Activated CD8-positive, alpha-beta memory T cell treated with anti-CD3 and anti-CD28 coated beads for 24 hours (primary cell): Measurements from ENCODE around the gene MBD6.
"Not testable (repeated sequence)": the region's sequence is repeated elsewhere in the genome, so short reads cannot be mapped to it uniquely, and the experiment has no call there.

ENCODE experiments used
- DNase-seq: peaks from one replicate; pipeline ENCODE4 v3.0.0-alpha.2; 2020

Gene MBD6

GRCh38 chr12:57516617-57517153 is 5.9 kb upstream of the MBD6 start:
- no peak for DNase-seq

GRCh38 chr12:57517187-57517586 is 5.4 kb upstream of the MBD6 start:
- DNase-seq, result no peak

DNA sequence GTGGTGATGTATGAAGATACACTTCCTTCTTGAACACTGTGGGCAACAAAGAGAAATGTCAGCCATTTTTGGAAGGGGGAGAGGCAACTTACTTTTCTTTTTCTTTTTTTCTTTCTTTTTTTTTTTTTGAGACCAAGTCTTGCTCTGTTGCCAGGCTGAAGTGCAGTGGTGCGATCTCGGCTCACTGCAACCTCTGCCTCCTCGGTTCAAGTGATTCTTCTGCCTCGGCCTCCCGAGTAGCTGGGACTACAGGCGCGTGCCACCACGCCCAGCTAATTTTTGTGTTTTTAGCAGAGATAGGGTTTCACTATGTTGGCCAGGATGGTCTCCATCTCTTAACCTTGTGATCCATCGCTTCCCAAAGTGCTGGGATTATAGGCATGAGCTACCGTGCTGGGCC is 4.9 kb upstream of the MBD6 start:
- not testable (repeated sequence) for DNase-seq

DNA sequence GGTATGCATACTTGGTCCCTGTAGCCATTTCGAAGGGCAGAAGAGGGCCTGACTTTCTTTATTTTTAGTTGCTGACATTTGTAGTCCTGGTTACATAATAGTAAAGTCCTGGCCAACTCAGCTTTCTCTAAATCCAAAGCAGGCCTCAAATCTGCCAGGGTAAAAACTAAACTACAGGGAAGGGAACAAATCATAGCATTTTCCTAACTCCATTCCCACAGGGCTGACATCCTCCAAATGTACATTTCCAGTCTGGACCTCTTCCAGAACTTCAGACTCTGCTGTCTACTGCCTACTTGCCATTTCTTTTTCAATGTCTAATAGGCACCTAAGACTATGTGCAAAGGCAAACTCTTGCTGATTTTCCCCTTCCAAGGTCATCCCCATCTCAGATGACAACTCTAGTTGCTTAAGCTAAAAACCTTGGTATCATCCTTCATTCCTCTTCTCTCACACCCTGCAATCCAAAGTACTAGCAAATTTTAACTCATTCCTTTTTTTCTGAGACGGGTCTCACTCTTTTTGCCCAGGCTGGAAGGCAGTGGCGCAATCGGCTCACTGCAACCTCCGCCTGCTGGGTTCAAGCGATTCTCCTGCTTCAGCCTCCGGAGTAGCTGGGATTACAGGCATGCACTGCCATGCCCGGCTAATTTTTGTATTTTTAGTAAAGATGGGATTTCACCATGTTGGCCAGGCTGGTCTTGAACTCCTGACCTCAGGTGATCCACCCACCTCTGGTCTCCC is 4.3 kb upstream of the MBD6 start:
- no peak for DNase-seq

- DNase-seq, result peak; percentile 73
Observed at GRCh38 chr12:57518920-57519795, 3.5 kb upstream of the MBD6 start.

DNA sequence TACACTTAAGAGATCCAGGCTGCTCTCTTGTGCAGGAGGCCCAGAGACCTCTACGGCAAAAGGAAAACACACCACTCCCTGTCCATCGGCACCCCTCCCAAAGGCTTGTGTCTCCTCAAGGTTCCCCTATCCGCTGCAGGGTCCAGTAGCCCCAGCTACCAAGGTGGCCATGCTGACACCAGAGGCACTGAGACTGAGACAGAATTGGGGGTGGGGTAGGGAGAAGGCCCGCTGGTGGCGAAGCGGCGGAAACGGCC is 2.9 kb upstream of the MBD6 start:
- DNase-seq, result no peak

DNA sequence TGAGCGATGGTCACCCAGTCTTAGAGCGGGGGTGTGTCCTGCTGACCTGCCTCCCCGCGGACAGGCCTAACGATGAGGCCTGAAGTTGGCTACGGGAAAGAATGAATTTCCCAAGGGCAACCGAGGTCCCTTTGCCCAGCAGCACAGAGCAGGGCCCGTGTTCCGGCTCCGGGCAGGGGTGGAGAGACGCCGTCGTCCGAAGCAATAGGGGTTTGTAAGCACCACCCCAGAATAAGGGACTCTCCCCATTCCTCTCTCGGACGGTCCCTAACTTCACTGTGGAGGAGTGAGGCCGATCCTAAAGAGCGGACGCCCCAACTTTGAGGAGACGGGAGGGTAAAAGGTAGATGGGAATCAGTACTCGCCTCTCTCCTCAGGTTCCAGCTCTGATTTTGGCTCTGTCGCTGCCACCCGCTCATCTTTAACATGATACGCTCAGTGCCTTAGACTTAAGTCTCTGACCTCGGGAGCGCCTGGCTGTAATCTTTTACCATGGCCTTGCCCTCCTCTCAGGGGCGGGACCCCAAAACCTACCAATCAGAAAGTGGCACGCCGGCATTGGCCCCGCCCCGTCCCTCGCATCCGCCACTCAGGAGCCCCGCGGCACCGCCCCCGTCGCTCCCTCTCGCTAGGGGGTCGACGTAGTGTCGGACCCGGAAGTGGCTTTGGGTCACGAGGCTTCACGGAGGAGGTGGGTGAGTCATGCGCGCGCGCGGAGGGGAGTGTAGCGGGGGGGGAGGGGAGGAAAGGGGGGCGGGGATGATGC is 2.4 kb upstream of the MBD6 start, which contains the start of gene DDIT3:
Gene DDIT3, minus strand, starts transcription at position 462 of the 766 bp plus-strand sequence. CDS start 3,108 bp downstream, outside the sequence.
- DNase-seq, result peak; percentile 99

- peak; percentile 73 for DNase-seq
Observed at GRCh38 chr12:57521525-57522010, 1.1 kb upstream of the MBD6 start.

DNA sequence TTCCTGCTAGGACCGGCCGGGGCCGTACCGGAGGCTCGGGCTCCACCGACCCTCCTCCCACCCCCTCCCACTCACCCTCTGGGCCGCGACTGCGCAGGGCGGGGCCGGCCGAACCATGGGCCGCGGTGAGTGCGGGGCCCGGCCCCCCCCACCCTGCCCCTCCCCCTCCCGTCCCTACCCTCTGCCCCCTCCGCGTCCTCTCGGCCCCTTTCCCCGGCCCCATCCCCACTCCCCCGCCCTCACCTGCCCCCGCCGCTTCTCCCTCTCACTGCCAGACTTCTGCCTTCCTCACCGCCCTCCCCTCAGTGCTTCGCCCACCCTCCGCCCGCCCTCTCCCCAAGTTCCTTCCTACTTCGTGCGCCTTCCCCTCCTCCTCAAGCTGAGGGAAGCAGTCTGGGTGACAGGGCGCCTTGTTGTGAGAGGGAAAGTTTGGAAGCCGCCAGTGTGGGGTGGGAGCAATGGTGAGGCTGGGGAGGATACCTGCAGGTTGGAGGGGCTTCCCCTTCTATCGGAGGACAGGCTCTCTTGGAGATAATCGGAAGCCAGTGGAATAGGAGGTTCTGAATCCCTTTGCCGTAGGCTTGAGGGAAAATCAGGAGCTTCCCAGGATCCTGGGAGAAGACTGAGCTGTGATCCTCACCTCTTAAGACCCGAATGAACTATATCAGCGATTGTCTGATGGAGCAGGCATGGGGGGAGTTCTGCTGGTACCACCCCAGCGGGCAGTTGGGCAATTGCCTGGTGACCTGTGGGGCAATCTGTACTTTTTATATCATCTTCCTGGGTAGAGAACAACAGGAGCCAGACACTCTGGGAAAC is 472 bp downstream of the MBD6 start:
- peak; percentile 78 for DNase-seq

DNA sequence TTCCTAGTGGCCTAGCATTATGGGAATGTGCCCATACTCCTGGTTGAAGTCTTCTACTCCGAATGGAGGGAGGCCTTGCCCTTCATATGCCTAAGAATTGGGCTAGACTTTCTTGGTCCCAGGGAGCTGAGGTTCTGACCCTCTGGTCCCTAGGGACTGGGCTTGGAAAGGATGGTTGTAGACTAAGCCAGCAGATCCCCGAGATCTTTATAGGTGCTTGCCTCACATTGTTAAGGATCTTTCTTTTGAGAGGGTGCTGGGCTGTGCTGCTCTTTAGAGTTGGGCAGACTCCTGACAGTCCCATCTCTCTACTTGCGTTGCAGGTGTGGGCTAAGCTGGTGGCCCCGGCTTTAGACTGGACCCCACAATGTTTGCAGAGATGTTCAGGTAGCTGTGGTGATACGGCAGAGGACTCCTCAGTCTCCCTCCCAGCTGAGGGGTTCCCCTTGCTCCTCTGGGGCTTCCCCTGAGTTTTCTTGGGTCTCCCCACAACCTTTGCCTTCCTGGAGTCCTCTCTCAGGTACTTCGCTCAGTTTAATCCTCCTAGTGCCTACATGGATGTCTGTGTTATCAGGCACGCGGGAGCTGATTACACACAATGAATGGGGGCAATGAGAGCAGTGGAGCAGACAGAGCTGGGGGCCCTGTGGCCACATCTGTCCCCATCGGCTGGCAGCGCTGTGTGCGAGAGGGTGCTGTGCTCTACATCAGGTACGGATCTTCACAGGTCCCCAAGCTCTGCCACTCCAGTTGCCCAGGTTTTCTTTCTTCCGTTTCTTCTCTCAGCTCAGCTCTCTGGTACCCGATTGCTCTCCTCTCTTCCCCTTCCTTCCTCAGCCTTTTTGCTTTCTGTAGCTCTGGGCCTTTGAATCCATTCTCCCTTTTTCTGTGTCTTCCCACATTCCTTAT is 1.3 kb downstream of the MBD6 start:
- DNase-seq, result no peak

- DNase-seq, result no peak
Observed at GRCh38 chr12:57524814-57525614, 2.4 kb downstream of the MBD6 start.

DNA sequence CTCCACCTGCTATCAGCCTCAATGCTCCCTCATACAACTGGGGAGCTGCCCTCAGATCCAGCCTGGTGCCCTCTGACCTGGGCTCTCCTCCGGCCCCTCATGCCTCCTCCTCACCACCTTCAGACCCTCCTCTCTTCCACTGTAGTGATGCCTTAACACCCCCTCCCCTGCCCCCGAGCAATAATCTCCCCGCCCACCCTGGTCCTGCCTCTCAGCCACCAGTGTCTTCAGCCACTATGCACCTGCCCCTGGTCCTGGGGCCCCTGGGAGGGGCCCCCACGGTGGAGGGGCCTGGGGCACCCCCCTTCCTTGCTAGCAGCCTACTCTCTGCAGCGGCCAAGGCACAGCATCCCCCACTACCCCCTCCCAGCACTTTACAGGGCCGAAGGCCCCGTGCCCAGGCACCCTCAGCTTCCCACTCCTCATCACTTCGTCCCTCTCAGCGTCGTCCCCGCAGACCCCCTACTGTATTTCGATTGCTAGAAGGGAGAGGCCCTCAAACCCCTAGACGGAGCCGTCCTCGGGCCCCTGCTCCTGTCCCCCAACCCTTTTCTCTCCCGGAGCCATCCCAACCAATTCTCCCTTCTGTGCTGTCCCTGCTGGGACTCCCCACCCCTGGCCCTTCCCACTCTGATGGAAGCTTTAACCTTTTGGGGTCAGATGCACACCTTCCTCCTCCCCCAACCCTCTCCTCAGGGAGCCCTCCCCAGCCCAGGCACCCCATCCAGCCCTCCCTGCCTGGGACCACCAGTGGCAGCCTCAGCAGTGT is 3.2 kb downstream of the MBD6 start:
- DNase-seq, result no peak

DNA sequence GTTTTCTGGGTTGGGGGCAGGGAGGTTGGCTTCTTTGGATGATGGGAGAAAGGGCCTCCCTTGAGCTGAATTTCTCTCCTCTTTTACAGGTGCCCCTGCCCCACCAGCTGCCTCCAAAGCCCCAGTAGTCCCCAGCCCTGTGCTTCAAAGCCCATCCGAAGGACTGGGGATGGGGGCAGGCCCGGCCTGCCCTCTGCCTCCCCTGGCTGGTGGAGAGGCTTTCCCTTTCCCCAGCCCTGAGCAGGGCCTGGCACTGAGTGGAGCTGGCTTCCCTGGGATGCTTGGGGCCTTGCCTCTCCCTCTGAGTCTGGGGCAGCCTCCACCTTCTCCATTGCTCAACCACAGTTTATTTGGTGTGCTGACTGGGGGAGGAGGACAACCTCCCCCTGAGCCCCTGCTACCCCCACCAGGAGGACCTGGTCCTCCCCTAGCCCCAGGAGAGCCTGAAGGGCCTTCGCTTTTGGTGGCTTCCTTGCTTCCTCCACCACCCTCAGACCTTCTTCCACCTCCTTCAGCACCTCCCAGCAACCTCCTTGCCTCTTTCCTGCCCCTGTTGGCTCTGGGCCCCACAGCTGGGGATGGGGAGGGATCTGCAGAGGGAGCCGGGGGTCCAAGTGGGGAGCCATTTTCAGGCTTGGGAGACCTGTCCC is 4.0 kb downstream of the MBD6 start:
- no peak for DNase-seq

- no peak for DNase-seq
Observed at GRCh38 chr12:57527184-57527583, 4.6 kb downstream of the MBD6 start.

DNA sequence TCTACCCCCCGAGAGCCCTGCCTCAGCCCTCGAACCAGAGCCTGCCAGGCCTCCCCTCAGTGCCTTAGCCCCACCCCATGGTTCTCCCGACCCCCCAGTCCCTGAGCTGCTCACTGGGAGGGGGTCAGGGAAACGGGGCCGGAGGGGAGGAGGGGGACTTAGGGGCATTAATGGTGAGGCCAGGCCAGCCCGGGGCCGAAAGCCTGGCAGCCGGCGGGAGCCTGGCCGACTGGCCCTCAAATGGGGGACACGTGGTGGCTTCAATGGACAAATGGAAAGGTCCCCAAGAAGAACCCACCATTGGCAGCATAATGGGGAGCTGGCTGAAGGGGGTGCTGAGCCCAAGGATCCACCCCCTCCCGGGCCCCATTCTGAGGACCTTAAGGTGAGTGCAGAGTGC is 5.6 kb downstream of the MBD6 start:
- no peak for DNase-seq

DNA sequence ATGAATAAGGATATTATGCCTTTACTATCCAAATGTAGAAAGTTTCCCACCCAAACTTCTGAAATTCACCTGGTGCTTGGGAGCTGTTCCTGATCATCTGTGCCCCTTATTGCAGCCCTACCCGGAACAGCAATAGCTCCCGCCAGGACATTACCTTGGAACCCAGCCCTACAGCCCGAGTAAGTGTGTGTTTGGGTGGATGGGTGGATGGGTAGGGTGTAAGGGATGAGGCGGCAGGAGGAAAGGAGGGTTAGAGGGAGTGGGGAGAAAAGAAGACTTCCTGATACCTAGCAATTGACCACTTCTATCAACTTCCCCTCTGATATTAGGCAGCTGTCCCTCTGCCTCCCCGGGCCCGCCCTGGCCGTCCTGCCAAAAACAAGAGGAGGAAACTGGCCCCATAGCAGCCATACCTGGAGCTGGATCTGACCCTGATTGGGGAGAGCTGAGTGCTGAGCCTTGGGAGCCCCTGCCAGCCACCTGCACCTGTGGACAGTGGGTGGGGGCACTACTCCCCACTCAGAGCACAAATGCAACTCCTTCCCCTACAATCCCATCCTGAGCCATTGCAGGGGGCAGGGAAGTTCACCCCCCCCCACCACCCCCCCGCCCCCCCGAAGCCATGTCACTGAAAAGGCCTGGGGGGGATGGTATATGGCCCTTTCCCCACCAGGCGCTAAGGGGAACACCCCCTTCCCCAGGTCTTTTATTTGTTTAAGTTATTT is 6.4 kb downstream of the MBD6 start:
- DNase-seq, result no peak

- no peak for DNase-seq
Observed at GRCh38 chr12:57529831-57530230, 7.2 kb downstream of the MBD6 start.
